Pancreas (tissue), 10 donors: ENCODE measurements around the gene TNN. TPM values are rescaled to one million over a fixed set of nuclear protein-coding genes. Genes with fewer than 3 reads are reported as not detected.

Experiments used
- ATAC-seq, 4 donors: fragments of 200-7000 bp; cut with Tn5 transposase; one replicate each; pipeline versions ENCODE4 v1.8.0 to v1.9.1; 2020; ENCODE audit warnings: mild to moderate bottlenecking in 4 of 4, moderate library complexity in 4 of 4
- DNase-seq, 6 donors: peaks; one replicate each; pipeline ENCODE4 v3.0.0-alpha.2; 2020
- FAIRE-seq: peaks from 2 replicates; lab custom pipeline; 2012; peaks lifted over from hg19 to GRCh38; lab: Jason Lieb, UNC
- H3K27ac ChIP-seq, 4 donors: fragments of 200-600 bp; sonication (generic); 1 replicate in 3 of 4; 2 replicates in 1 of 4; pipeline versions ENCODE4 v1.5.0 to v1.8.0; 2020
- H3K27me3 ChIP-seq, 4 donors: fragments of 200-600 bp; one replicate each; pipeline ENCODE4 v1.8.0; 2021
- H3K36me3 ChIP-seq, 3 donors: fragments of 200-600 bp; sonication (generic) in 1 of 3; one replicate each; pipeline versions ENCODE4 v1.5.0 to v1.8.0; 2020 to 2021
- H3K4me1 ChIP-seq, 3 donors: fragments of 200-600 bp; one replicate each; pipeline ENCODE4 v1.8.0; 2021
- H3K4me3 ChIP-seq, 4 donors: fragments of 200-600 bp; sonication (generic) in 2 of 4; one replicate each; pipeline versions ENCODE4 v1.5.0 to v1.8.0; 2020 to 2021
- H3K9me3 ChIP-seq, 4 donors: fragments of 200-600 bp; one replicate each; pipeline ENCODE4 v1.8.0; 2021
- CTCF ChIP-seq, 4 donors: fragments of 200-600 bp; sonication (generic) in 3 of 4; IDR thresholded peaks; one replicate each; pipeline versions ENCODE4 v1.5.0 to v1.8.0; 2021; ENCODE audit warnings: antibody characterized with exemption in 4 of 4
- WGBS, 2 donors: extraction: QIAGEN DNeasy Blood & Tissue Kit; methylation state at CpG; one replicate each; pipeline ENCODE4 v1.1.7; 2013; 5-methylcytosine and 5-hydroxymethylcytosine counted together
- intact Hi-C, 3 donors: fragments of 100-400 bp; cut with DNase I; formaldehyde crosslinking; loops; one replicate each; pipeline versions ENCODE4 v1.11.1 to v1.14.2; 2022
- polyA plus RNA-seq, 2 donors: library from polyadenylated mRNA; stranded (reverse); fragments of 200-250 nt; gene quantifications; one replicate each; pipeline ENCODE4 v1.2.3, GENCODE V29; 2013
- total RNA-seq, 6 donors: library from RNA; stranded (reverse); fragmentation: NEBNext Ultra II Directional in 4 of 6; extraction: Animal tissue kit (Norgen Biotek cat#: 25700) in 4 of 6; gene quantifications; one replicate each; pipeline versions ENCODE4 v1.2.1 to v1.2.4, GENCODE V29; 2021 to 2023
- donor health status: healthy with polysubstance abuse.
- donor health status: DM: no; HTN: no; CAD: no; lungs with moderate emphysema.
- donor health status: DM: no; HTN: no; CAD: no.
- donor health status: control.
- donor health status: control.
- donor health status: Bipolar disorder and iron deficiency.
- donor health status: DM: yes; HTN: yes; CAD: no.
- donor health status: DM: no; HTN: no; CAD: no.
- donor health status: DM: no; HTN: no; CAD: no.
- donor health status: DM: yes; HTN: yes; CAD: no.

TNN gene
- total and polyA plus RNA-seq, 8 donors: 0.05 to 0.09 (median 0.07) TPM; not detected in 4

- WGBS, 2 donors: 30 to 36% methylated on average over 1 of the region's 1 CpG
- FAIRE-seq: no peak
- Histone ChIP-seq H3K27ac (no peak overlapping the region), H3K4me3 (no peak overlapping the region), H3K36me3 (no peaks in the 10 kb centered on the region), H3K4me1 (no peaks in the 10 kb centered on the region), H3K27me3 (no peaks in the 10 kb centered on the region), H3K9me3 (no peaks in the 10 kb centered on the region)
- no peak for DNase-seq
- peak in 1 of 4 donors; percentile 18 for ATAC-seq
- no peak for TF ChIP-seq CTCF (IDR thresholded peaks at IDR 0.05)
- intact Hi-C loops: no loop called here
Observed at GRCh38 chr1:175116210-175116798, 48.7 kb downstream of the TNN start.

- Histone ChIP-seq H3K4me1 (no peaks in the 10 kb centered on the region), H3K4me3 (no peak overlapping the region), H3K27me3 (no peaks in the 10 kb centered on the region), H3K9me3 (no peaks in the 10 kb centered on the region), H3K27ac (no peak overlapping the region), H3K36me3 (no peaks in the 10 kb centered on the region)
- 81 to 82% methylated on average over 11 of the region's 11 CpGs for WGBS, 2 donors
- no peak for TF ChIP-seq CTCF (IDR thresholded peaks at IDR 0.05)
- DNase-seq (no peak), ATAC-seq (no peak), FAIRE-seq (no peak)
- intact Hi-C loops: no loop called here
Observed at GRCh38 chr1:175116903-175117302, 49.3 kb downstream of the TNN start.

GRCh38 chr1:175118375-175119367 lies 51.0 kb downstream of the TNN start:
- DNase-seq: no peak
- Histone ChIP-seq H3K36me3 (no peaks in the 10 kb centered on the region), H3K4me3 (no peak overlapping the region), H3K9me3 (no peaks in the 10 kb centered on the region), H3K27me3 (no peaks in the 10 kb centered on the region), H3K4me1 (no peaks in the 10 kb centered on the region), H3K27ac (no peak overlapping the region)
- no peak for FAIRE-seq
- ATAC-seq: no peak
- WGBS, 2 donors: 83 to 93% methylated on average over 13 of the region's 13 CpGs
- no peak for TF ChIP-seq CTCF (IDR thresholded peaks at IDR 0.05)
- intact Hi-C loops: no loop called here

GRCh38 chr1:175120511-175120910 lies 52.9 kb downstream of the TNN start:
- no peak overlapping the region for H3K4me3 ChIP-seq
- no peak for ATAC-seq
- intact Hi-C loops: loop anchor here in 1 of 3 donors (5.0 kb wide), 1 partner anchor 88 kb away; no protein-coding TSS in a partner anchor
- WGBS, 2 donors: 72 to 94% methylated on average over 1 of the region's 1 CpG
- no peak for TF ChIP-seq CTCF (IDR thresholded peaks at IDR 0.05)
- no peak overlapping the region for H3K27ac ChIP-seq
- H3K4me1 ChIP-seq: no peaks in the 10 kb centered on the region
- DNase-seq: no peak
- no peaks in the 10 kb centered on the region for H3K27me3 ChIP-seq
- no peaks in the 10 kb centered on the region for H3K36me3 ChIP-seq
- FAIRE-seq: no peak
- no peaks in the 10 kb centered on the region for H3K9me3 ChIP-seq
